PC-9 (cell line): ENCODE results near the gene SCRN3. TPM values are rescaled to one million over a fixed set of nuclear protein-coding genes. Genes with fewer than 3 reads are reported as not detected.

Source experiments
- BruUV-seq: library from RNA; stranded (reverse); fragments of 400-500 nt; replicated peaks from 2 replicates; lab custom pipeline; 2021; lab: Mats Ljungman, UMichigan
- CTCF ChIA-PET: fragments of 300-600 bp; sonication (Branson Sonifier 250); formaldehyde crosslinking; loops from one replicate; lab custom pipeline; 2022; ENCODE audit warnings: antibody characterized with exemption; lab: Charles Lee
- POLR2A ChIA-PET: fragments of 300-600 bp; sonication (Branson Sonifier 250); formaldehyde crosslinking; loops from one replicate; lab custom pipeline; 2022; ENCODE audit warnings: antibody characterized with exemption; ENCODE audit not compliant: unreplicated experiment; lab: Charles Lee
- DNase-seq, 2 experiments: peaks; one replicate each; pipeline versions ENCODE4 v3.0.0 to v3.0.0-alpha.2; 2015 to 2022; ENCODE audit warnings: mixed read lengths in 1 of 2
- H2AFZ ChIP-seq: fragments of 200-600 bp; sonication (generic); 2 replicates; pipeline ENCODE4 v1.8.1; 2017; ENCODE audit warnings: antibody characterized with exemption
- H3F3A ChIP-seq: fragments of 200-600 bp; sonication (generic); 2 replicates; pipeline ENCODE4 v1.8.1; 2017; ENCODE audit warnings: antibody characterized with exemption, mild to moderate bottlenecking, low read depth; ENCODE audit not compliant: insufficient read depth
- H3K27ac ChIP-seq: fragments of 200-600 bp; sonication (generic); 2 replicates; pipeline ENCODE4 v1.6.1; 2016; ENCODE audit warnings: mixed run types
- H3K27me3 ChIP-seq: fragments of 200-600 bp; sonication (generic); 2 replicates; pipeline ENCODE4 v1.6.1; 2016; ENCODE audit warnings: low read depth, mixed run types; ENCODE audit not compliant: insufficient read depth
- H3K36me3 ChIP-seq: fragments of 200-600 bp; sonication (generic); 2 replicates; pipeline ENCODE4 v1.6.1; 2016; ENCODE audit warnings: low read depth, mixed run types
- H3K4me1 ChIP-seq: fragments of 200-600 bp; sonication (generic); replicated peaks from 2 replicates; pipeline ENCODE4 v1.6.1; 2016; ENCODE audit warnings: mixed run types; ENCODE audit not compliant: insufficient read depth
- H3K4me2 ChIP-seq: fragments of 200-600 bp; sonication (generic); 2 replicates; pipeline ENCODE4 v1.6.1; 2017; ENCODE audit warnings: mixed run types
- H3K4me3 ChIP-seq: fragments of 200-600 bp; sonication (generic); 2 replicates; pipeline ENCODE4 v1.6.1; 2016; ENCODE audit warnings: mixed run types
- H3K79me2 ChIP-seq: fragments of 200-600 bp; sonication (generic); 2 replicates; pipeline ENCODE4 v1.6.1; 2017; ENCODE audit warnings: low read depth, mixed run types
- H3K9me2 ChIP-seq: fragments of 200-600 bp; sonication (generic); 2 replicates; pipeline ENCODE4 v1.8.1; 2017; ENCODE audit warnings: mild to moderate bottlenecking; ENCODE audit not compliant: insufficient read depth
- H3K9me3 ChIP-seq: fragments of 200-600 bp; sonication (generic); 2 replicates; pipeline ENCODE4 v1.8.1; 2016; ENCODE audit warnings: low read depth; ENCODE audit not compliant: insufficient read depth
- H4K20me1 ChIP-seq: fragments of 200-600 bp; sonication (generic); 2 replicates; pipeline ENCODE4 v1.8.1; 2017; ENCODE audit not compliant: insufficient read depth
- EZH2 ChIP-seq: fragments of 200-600 bp; sonication (generic); IDR thresholded peaks from 2 replicates; pipeline ENCODE4 v1.8.0; 2017; ENCODE audit warnings: antibody characterized with exemption, low read depth
- intact Hi-C: fragments of 100-400 bp; cut with micrococcal nuclease; formaldehyde crosslinking; loops from one replicate; pipeline ENCODE4 v1.10.0; 2022; ENCODE audit not compliant: unreplicated experiment
- total RNA-seq: library from RNA; stranded (reverse); gene quantifications from 2 replicates; pipeline ENCODE4 v1.2.3, GENCODE V29; 2021
- TF ChIP-seq, protein P1 (sequence below): fragments of 200-600 bp; sonication (generic); conservative IDR thresholded peaks from 2 replicates; pipeline ENCODE4 v1.6.1; 2017; ENCODE audit warnings: mixed run types, antibody characterized with exemption, mild to moderate bottlenecking, moderate library complexity

SCRN3 gene
- total RNA-seq, 1 experiment from 2014 or later, result 28.7 TPM

DNA sequence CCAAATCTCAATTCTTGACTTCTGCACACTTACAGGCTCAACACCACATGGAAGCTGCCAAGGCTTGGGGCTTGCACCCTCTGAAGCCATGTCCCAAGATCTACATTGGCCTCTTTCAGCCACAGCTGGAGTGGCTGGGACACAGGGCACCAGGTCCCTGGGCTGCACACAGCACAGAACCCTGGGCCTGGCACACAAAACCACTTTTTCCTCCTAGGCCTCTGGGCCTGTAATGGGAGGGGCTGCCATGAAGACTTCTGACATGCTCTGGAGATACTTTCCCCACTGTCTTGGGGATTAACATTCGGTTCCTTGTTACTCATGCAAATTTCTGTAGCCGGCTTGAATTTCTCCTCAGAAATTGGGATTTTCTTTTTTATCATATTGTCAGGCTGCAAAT is 30.9 kb upstream of the SCRN3 start:
- H3K27me3 ChIP-seq, result no peaks in the 10 kb centered on the region
- DNase-seq, result no peak
- intact Hi-C loops, result no loop called here
- no peaks in the 10 kb centered on the region for H4K20me1 ChIP-seq
- no peaks in the 10 kb centered on the region for H3K4me1 ChIP-seq
- H3F3A ChIP-seq, result no peaks in the 10 kb centered on the region
- no peak for TF ChIP-seq EZH2
- TF ChIP-seq, protein P1, sequence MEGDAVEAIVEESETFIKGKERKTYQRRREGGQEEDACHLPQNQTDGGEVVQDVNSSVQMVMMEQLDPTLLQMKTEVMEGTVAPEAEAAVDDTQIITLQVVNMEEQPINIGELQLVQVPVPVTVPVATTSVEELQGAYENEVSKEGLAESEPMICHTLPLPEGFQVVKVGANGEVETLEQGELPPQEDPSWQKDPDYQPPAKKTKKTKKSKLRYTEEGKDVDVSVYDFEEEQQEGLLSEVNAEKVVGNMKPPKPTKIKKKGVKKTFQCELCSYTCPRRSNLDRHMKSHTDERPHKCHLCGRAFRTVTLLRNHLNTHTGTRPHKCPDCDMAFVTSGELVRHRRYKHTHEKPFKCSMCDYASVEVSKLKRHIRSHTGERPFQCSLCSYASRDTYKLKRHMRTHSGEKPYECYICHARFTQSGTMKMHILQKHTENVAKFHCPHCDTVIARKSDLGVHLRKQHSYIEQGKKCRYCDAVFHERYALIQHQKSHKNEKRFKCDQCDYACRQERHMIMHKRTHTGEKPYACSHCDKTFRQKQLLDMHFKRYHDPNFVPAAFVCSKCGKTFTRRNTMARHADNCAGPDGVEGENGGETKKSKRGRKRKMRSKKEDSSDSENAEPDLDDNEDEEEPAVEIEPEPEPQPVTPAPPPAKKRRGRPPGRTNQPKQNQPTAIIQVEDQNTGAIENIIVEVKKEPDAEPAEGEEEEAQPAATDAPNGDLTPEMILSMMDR, result no peak
- H3K9me2 ChIP-seq, result no peaks in the 10 kb centered on the region; the same call in 1 of the 2 replicates
- ChIA-PET POLR2A (no interaction called here), CTCF (no interaction called here)
- no peak overlapping the region for H3K4me2 ChIP-seq
- no peaks in the 10 kb centered on the region for H3K79me2 ChIP-seq
- H2AFZ ChIP-seq, result no peak overlapping the region
- H3K9me3 ChIP-seq, result no peaks in the 10 kb centered on the region
- H3K27ac ChIP-seq, result no peak overlapping the region
- H3K4me3 ChIP-seq, result no peak overlapping the region
- H3K36me3 ChIP-seq, result peaks cover 29% of the 10 kb centered on the region
- no TSS peak for BruUV-seq

DNA sequence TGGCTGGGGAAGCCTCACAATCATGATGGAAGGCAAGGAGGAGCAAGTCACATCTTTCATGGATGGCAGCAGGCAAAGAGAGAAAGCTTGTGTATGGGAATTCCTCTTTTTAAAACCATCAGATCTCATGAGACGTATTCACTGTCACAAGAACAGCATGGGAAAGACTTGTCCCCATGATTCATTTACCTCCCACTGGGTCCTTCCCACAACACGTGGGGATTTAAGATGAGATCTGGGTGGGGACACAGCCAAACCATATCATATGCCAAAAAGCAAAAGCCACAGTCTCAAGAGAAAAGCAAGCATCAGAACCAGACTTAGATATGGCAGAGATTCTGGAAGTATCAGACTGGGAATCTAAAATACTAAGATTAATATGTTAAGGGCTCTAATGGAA is 30.0 kb upstream of the SCRN3 start:
- H3K4me3 ChIP-seq, result no peak overlapping the region
- no peaks in the 10 kb centered on the region for H3K9me3 ChIP-seq
- TF ChIP-seq EZH2, result no peak
- TF ChIP-seq, protein P1, result no peak
- intact Hi-C loops, result no loop called here
- no peaks in the 10 kb centered on the region for H4K20me1 ChIP-seq
- H3K36me3 ChIP-seq, result peaks cover 29% of the 10 kb centered on the region
- no peak for DNase-seq
- H3K27me3 ChIP-seq, result no peaks in the 10 kb centered on the region
- H3K27ac ChIP-seq, result no peak overlapping the region
- H3K4me1 ChIP-seq, result no peaks in the 10 kb centered on the region
- no peak overlapping the region for H3K4me2 ChIP-seq
- no TSS peak for BruUV-seq
- H2AFZ ChIP-seq, result no peak overlapping the region
- H3K79me2 ChIP-seq, result no peaks in the 10 kb centered on the region
- H3F3A ChIP-seq, result no peaks in the 10 kb centered on the region
- CTCF ChIA-PET, result no interaction called here
- POLR2A ChIA-PET, result no interaction called here
- H3K9me2 ChIP-seq, result no peaks in the 10 kb centered on the region; the same call in 1 of the 2 replicates

DNA sequence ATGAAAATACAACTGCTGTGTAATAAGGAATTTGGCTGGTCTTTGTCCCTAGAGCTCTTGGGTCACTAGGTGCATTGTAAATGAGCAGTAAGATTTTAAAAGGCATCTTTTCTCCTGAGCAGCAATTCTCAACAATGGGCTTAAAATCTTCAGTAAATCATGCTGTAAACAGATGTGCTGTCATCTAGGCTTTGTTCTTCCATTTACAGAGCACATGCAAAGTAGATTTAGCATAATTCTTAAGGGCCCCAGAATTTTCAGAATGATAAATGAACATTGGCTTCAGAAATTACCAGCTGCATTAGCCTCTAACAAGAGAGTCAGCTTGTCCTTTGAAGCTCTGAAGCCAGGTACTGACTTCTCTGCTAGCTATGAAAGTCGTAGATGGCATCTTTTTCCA is 26.8 kb upstream of the SCRN3 start:
- intact Hi-C loops, result no loop called here
- H3K36me3 ChIP-seq, result peaks cover 41% of the 10 kb centered on the region
- TF ChIP-seq, protein P1, result no peak
- no peak for TF ChIP-seq EZH2
- H3K27ac ChIP-seq, result no peak overlapping the region
- H4K20me1 ChIP-seq, result peaks cover 9% of the 10 kb centered on the region
- H3K9me3 ChIP-seq, result no peaks in the 10 kb centered on the region
- no peak overlapping the region for H3K4me2 ChIP-seq
- H3F3A ChIP-seq, result no peaks in the 10 kb centered on the region
- no peak for DNase-seq
- H2AFZ ChIP-seq, result no peak overlapping the region
- no TSS peak for BruUV-seq
- H3K4me3 ChIP-seq, result no peak overlapping the region
- ChIA-PET POLR2A (interaction anchor here (0.5 to 0.6 kb wide), 2 partner anchors 135 to 811 kb away, joined by 3 read pairs; no protein-coding TSS in a partner anchor), CTCF (interaction anchor here (0.5 kb wide), 1 partner anchor 78 kb away, joined by 4 read pairs; no protein-coding TSS in a partner anchor)
- no peaks in the 10 kb centered on the region for H3K4me1 ChIP-seq
- no peaks in the 10 kb centered on the region for H3K79me2 ChIP-seq
- H3K9me2 ChIP-seq, result no peaks in the 10 kb centered on the region
- H3K27me3 ChIP-seq, result no peaks in the 10 kb centered on the region
